SK-N-SH treated with all-trans-retinoic acid at 6 μM for 48 hours (cell line): ENCODE data around the gene DUSP2.

Experiments used
- ATAC-seq: fragments of 200-7000 bp; cut with Tn5 transposase; 3 replicates; pipeline ENCODE4 v1.9.1; 2020; ENCODE audit warnings: mild to moderate bottlenecking, moderate library complexity
- ESRRG ChIP-seq: fragments of 250-450 bp; sonication (Bioruptor Pico); IDR thresholded peaks from 2 replicates; pipeline ENCODE4 v1.6.1; 2021; ENCODE audit warnings: mild to moderate bottlenecking
- GLIS3 ChIP-seq: fragments of 250-450 bp; sonication (Bioruptor Pico); IDR thresholded peaks from 2 replicates; pipeline ENCODE4 v1.5.0; 2020; ENCODE audit warnings: mild to moderate bottlenecking, moderate library complexity
- ISL1 ChIP-seq: fragments of 250-450 bp; sonication (Bioruptor Pico); IDR thresholded peaks from 2 replicates; pipeline ENCODE4 v2.1.2; 2022; ENCODE audit warnings: mild to moderate bottlenecking, moderate library complexity
- OSR1 ChIP-seq: fragments of 250-450 bp; sonication (Bioruptor Pico); IDR thresholded peaks from 2 replicates; pipeline ENCODE4 v1.8.0; 2022; ENCODE audit warnings: moderate library complexity, mild to moderate bottlenecking, inconsistent platforms
- PPARA ChIP-seq: fragments of 250-450 bp; sonication (Bioruptor Pico); IDR thresholded peaks from 2 replicates; pipeline ENCODE4 v1.5.0; 2020; ENCODE audit warnings: mild to moderate bottlenecking, borderline replicate concordance
- RARB ChIP-seq: fragments of 250-450 bp; sonication (Bioruptor Pico); IDR thresholded peaks from 2 replicates; pipeline ENCODE4 v1.8.0; 2021; ENCODE audit warnings: mild to moderate bottlenecking, moderate library complexity
- SNAI2 ChIP-seq: fragments of 250-450 bp; sonication (Bioruptor Pico); IDR thresholded peaks from 2 replicates; pipeline ENCODE4 v1.5.0; 2020; ENCODE audit warnings: mild to moderate bottlenecking, moderate library complexity
- TCF4 ChIP-seq: fragments of 250-450 bp; sonication (Bioruptor Pico); IDR thresholded peaks from 2 replicates; pipeline ENCODE4 v1.8.0; 2021; ENCODE audit warnings: mild to moderate bottlenecking, moderate library complexity, borderline replicate concordance
- TOX ChIP-seq: fragments of 250-450 bp; sonication (Bioruptor Pico); IDR thresholded peaks from 2 replicates; pipeline ENCODE4 v1.8.0; 2021; ENCODE audit warnings: mild to moderate bottlenecking, moderate library complexity, borderline replicate concordance
- ZC3H10 ChIP-seq: fragments of 250-450 bp; sonication (Bioruptor Pico); IDR thresholded peaks from 2 replicates; pipeline ENCODE4 v1.5.1; 2021; ENCODE audit warnings: mild to moderate bottlenecking, moderate library complexity
- ZFP3 ChIP-seq: fragments of 250-450 bp; sonication (Bioruptor Pico); IDR thresholded peaks from 2 replicates; pipeline ENCODE4 v1.5.0; 2020; ENCODE audit warnings: mild to moderate bottlenecking, moderate library complexity
- ZFP30 ChIP-seq: fragments of 450-650 bp; formaldehyde crosslinking; IDR thresholded peaks from 2 replicates; pipeline ENCODE4 v1.5.0; 2022; ENCODE audit warnings: mild to moderate bottlenecking, moderate library complexity
- ZNF70 ChIP-seq: fragments of 450-650 bp; formaldehyde crosslinking; IDR thresholded peaks from 2 replicates; pipeline ENCODE4 v1.5.0; 2020; ENCODE audit warnings: mild to moderate bottlenecking, moderate library complexity
- ZNF8 ChIP-seq: fragments of 450-650 bp; formaldehyde crosslinking; IDR thresholded peaks from 2 replicates; pipeline ENCODE4 v1.5.0; 2020; ENCODE audit warnings: mild to moderate bottlenecking, moderate library complexity
- TF ChIP-seq, protein P1 (sequence below): fragments of 250-450 bp; sonication (Bioruptor Pico); IDR thresholded peaks from 2 replicates; pipeline ENCODE4 v1.5.0; 2020; ENCODE audit warnings: mild to moderate bottlenecking, moderate library complexity
- TF ChIP-seq, protein P2 (sequence below): fragments of 250-450 bp; sonication (Bioruptor Pico); IDR thresholded peaks from 2 replicates; pipeline ENCODE4 v1.8.0; 2021; ENCODE audit warnings: low read depth, mild to moderate bottlenecking, moderate library complexity, borderline replicate concordance
- TF ChIP-seq, protein P3 (sequence below): fragments of 250-450 bp; sonication (Bioruptor Pico); IDR thresholded peaks from 2 replicates; pipeline ENCODE4 v1.5.1; 2020; ENCODE audit warnings: low read depth, mild to moderate bottlenecking, moderate library complexity
- TF ChIP-seq, protein P4 (sequence below): fragments of 250-450 bp; sonication (Bioruptor Pico); IDR thresholded peaks from 2 replicates; pipeline ENCODE4 v1.8.0; 2020; ENCODE audit warnings: mild to moderate bottlenecking, moderate library complexity, borderline replicate concordance
- TF ChIP-seq, protein P5 (sequence below): fragments of 250-450 bp; sonication (Bioruptor Pico); IDR thresholded peaks from 2 replicates; pipeline ENCODE4 v1.5.1; 2021; ENCODE audit warnings: mild to moderate bottlenecking, moderate library complexity

DUSP2 gene

DNA sequence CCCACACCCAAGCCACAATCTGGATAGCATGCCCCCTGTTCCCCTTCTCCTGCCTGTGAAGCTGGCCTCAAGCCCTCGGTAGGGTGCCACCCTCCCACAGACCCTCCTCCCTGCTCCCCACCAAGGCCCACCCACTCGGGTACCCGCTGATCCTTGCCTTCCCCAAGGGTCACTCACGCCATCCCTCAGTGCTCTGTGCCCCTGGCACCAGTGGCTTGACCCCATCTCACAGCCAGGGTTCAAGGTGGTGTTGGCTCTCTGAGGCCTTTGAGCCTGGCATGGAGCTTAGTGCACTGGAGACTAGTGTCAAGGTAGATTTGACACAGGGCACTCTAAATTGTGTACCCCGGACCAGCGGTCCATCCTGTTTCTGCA, 40.8 kb downstream of the DUSP2 start:
- no peak for ATAC-seq
- TF ChIP-seq, protein P1, sequence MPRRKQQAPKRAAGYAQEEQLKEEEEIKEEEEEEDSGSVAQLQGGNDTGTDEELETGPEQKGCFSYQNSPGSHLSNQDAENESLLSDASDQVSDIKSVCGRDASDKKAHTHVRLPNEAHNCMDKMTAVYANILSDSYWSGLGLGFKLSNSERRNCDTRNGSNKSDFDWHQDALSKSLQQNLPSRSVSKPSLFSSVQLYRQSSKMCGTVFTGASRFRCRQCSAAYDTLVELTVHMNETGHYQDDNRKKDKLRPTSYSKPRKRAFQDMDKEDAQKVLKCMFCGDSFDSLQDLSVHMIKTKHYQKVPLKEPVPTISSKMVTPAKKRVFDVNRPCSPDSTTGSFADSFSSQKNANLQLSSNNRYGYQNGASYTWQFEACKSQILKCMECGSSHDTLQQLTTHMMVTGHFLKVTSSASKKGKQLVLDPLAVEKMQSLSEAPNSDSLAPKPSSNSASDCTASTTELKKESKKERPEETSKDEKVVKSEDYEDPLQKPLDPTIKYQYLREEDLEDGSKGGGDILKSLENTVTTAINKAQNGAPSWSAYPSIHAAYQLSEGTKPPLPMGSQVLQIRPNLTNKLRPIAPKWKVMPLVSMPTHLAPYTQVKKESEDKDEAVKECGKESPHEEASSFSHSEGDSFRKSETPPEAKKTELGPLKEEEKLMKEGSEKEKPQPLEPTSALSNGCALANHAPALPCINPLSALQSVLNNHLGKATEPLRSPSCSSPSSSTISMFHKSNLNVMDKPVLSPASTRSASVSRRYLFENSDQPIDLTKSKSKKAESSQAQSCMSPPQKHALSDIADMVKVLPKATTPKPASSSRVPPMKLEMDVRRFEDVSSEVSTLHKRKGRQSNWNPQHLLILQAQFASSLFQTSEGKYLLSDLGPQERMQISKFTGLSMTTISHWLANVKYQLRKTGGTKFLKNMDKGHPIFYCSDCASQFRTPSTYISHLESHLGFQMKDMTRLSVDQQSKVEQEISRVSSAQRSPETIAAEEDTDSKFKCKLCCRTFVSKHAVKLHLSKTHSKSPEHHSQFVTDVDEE (CRISPR knock-in tag) = no peak
- TF ChIP-seq ZNF70 (no peak), ZFP30 (no peak), ISL1 (no peak), ZNF8 (CRISPR knock-in tag) (no peak), GLIS3 (CRISPR knock-in tag) (no peak), ZC3H10 (CRISPR knock-in tag) (no peak)
- TF ChIP-seq, protein P2, sequence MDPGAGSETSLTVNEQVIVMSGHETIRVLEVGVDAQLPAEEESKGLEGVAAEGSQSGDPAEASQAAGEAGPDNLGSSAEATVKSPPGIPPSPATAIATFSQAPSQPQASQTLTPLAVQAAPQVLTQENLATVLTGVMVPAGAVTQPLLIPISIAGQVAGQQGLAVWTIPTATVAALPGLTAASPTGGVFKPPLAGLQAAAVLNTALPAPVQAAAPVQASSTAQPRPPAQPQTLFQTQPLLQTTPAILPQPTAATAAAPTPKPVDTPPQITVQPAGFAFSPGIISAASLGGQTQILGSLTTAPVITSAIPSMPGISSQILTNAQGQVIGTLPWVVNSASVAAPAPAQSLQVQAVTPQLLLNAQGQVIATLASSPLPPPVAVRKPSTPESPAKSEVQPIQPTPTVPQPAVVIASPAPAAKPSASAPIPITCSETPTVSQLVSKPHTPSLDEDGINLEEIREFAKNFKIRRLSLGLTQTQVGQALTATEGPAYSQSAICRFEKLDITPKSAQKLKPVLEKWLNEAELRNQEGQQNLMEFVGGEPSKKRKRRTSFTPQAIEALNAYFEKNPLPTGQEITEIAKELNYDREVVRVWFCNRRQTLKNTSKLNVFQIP = no peak
- TF ChIP-seq, protein P3, sequence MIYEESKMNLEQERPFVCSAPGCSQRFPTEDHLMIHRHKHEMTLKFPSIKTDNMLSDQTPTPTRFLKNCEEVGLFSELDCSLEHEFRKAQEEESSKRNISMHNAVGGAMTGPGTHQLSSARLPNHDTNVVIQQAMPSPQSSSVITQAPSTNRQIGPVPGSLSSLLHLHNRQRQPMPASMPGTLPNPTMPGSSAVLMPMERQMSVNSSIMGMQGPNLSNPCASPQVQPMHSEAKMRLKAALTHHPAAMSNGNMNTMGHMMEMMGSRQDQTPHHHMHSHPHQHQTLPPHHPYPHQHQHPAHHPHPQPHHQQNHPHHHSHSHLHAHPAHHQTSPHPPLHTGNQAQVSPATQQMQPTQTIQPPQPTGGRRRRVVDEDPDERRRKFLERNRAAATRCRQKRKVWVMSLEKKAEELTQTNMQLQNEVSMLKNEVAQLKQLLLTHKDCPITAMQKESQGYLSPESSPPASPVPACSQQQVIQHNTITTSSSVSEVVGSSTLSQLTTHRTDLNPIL = no peak

DNA sequence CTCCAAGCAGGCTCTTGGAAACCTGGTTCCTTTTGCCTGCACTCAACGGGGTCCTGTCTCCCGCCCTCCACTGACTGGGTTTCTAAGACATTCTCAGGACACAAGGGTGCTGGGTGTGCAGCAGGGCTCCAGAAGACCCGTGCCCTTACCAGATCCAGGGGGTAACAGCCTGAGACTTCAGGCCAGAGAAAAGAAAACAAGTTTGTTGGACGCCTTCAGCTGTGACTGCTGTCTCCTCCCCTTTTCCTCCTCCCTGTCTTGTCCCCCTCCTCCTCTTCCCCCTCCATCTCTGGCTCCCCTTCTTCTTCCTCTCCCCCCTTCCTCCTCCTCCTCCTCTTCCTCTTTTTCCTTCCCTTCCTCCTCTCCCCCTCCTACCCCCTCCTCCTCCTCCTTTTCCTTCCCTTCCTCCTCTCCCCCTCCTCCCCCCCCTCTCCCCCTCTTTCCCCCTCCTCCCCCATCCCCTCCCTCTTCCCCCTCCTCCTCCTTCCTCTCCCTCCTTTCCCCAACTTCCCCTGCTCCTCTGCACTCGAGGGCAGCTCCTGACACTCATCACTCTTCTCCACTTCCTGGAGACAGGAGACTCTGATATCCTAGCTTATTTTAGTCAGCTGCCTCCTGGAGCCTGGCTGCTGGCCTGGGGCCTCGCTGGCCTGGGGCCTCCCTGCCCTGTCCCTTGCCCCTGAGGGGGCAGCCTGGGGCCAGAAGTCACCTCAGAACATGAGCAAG, 41.3 kb downstream of the DUSP2 start:
- TF ChIP-seq ESRRG (CRISPR knock-in tag) = no peak
- TF ChIP-seq ZC3H10 (CRISPR knock-in tag) = no peak
- TF ChIP-seq OSR1 (CRISPR knock-in tag) = no peak
- TF ChIP-seq SNAI2 (CRISPR knock-in tag) = no peak
- TF ChIP-seq PPARA (CRISPR knock-in tag) = no peak
- no peak for TF ChIP-seq GLIS3 (CRISPR knock-in tag)
- TF ChIP-seq TCF4 (CRISPR knock-in tag) = no peak
- TF ChIP-seq ZNF70 = no peak
- TF ChIP-seq, protein P4, sequence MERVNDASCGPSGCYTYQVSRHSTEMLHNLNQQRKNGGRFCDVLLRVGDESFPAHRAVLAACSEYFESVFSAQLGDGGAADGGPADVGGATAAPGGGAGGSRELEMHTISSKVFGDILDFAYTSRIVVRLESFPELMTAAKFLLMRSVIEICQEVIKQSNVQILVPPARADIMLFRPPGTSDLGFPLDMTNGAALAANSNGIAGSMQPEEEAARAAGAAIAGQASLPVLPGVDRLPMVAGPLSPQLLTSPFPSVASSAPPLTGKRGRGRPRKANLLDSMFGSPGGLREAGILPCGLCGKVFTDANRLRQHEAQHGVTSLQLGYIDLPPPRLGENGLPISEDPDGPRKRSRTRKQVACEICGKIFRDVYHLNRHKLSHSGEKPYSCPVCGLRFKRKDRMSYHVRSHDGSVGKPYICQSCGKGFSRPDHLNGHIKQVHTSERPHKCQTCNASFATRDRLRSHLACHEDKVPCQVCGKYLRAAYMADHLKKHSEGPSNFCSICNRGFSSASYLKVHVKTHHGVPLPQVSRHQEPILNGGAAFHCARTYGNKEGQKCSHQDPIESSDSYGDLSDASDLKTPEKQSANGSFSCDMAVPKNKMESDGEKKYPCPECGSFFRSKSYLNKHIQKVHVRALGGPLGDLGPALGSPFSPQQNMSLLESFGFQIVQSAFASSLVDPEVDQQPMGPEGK (CRISPR knock-in tag) = no peak
- TF ChIP-seq ISL1 = no peak
- no peak for TF ChIP-seq TOX (CRISPR knock-in tag)
- TF ChIP-seq, protein P3 = no peak
- TF ChIP-seq, protein P5, sequence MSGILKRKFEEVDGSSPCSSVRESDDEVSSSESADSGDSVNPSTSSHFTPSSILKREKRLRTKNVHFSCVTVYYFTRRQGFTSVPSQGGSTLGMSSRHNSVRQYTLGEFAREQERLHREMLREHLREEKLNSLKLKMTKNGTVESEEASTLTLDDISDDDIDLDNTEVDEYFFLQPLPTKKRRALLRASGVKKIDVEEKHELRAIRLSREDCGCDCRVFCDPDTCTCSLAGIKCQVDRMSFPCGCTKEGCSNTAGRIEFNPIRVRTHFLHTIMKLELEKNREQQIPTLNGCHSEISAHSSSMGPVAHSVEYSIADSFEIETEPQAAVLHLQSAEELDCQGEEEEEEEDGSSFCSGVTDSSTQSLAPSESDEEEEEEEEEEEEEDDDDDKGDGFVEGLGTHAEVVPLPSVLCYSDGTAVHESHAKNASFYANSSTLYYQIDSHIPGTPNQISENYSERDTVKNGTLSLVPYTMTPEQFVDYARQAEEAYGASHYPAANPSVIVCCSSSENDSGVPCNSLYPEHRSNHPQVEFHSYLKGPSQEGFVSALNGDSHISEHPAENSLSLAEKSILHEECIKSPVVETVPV = no peak
- ATAC-seq = no peak

DNA sequence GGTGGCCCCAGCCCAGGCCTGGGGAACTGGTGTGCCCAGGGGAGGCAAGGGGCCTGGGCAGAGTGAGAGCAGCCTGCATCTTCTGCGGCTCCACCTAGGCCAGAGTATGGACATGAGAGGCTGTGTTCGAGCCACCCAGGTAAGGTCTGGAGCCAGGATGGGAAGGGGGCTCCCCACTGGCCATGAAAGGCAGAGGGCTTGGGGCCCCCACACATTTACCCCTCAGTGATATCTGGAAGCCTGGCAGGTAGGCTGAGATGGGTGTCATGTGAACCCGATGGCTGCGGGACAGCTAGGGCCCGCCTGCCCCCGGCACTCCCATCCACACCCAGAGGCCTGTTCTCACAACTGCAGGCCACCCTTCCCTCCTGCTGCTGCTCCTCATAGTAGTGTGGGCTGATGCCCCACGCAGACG, 42.0 kb downstream of the DUSP2 start:
- TF ChIP-seq ZNF70 (no peak), ZFP3 (no peak), OSR1 (CRISPR knock-in tag) (no peak), ESRRG (CRISPR knock-in tag) (no peak), RARB (CRISPR knock-in tag) (no peak)
- TF ChIP-seq, protein P1 (CRISPR knock-in tag) = no peak
- TF ChIP-seq, protein P2 = no peak
- no peak for ATAC-seq
